Aorta (tissue), 5 donors: ENCODE data around the gene DMPK. TPM values are rescaled to one million over a fixed set of nuclear protein-coding genes. Genes with fewer than 3 reads are reported as not detected.
"Not testable (repeated sequence)": the region's sequence is repeated elsewhere in the genome, so short reads cannot be mapped to it uniquely, and the experiment has no call there.

Source experiments
- ATAC-seq: fragments of 200-7000 bp; cut with Tn5 transposase; one replicate; pipeline ENCODE4 v1.9.1; 2022; ENCODE audit warnings: moderate library complexity; ENCODE audit not compliant: low FRiP score
- DNase-seq, 2 donors: peaks; one replicate each; pipeline ENCODE4 v3.0.0-alpha.2; 2020
- H3K27ac ChIP-seq, 2 donors: one replicate each; pipeline ENCODE4 v1.5.1; 2013; ENCODE audit warnings: low read length in 2 of 2, mild to moderate bottlenecking in 2 of 2, moderate library complexity in 2 of 2, control low read depth in 1 of 2, inconsistent platforms in 1 of 2, low read depth in 1 of 2
- H3K27me3 ChIP-seq, 2 donors: one replicate each; pipeline ENCODE4 v1.6.1; 2013; ENCODE audit warnings: control low read depth in 1 of 2, low read length in 1 of 2, mild to moderate bottlenecking in 1 of 2, moderate library complexity in 1 of 2; ENCODE audit not compliant: insufficient read depth in 2 of 2, control insufficient read depth in 1 of 2
- H3K36me3 ChIP-seq, 2 donors: one replicate each; pipeline ENCODE4 v1.6.1; 2013; ENCODE audit warnings: control low read depth in 1 of 2, low read length in 1 of 2, mild to moderate bottlenecking in 1 of 2; ENCODE audit not compliant: insufficient read depth in 2 of 2, control insufficient read depth in 1 of 2
- H3K4me1 ChIP-seq, 2 donors: one replicate each; pipeline ENCODE4 v1.6.1; 2013; ENCODE audit warnings: low read length in 2 of 2, control low read depth in 1 of 2, mild to moderate bottlenecking in 1 of 2, moderate library complexity in 1 of 2; ENCODE audit not compliant: insufficient read depth in 2 of 2, control insufficient read depth in 1 of 2
- H3K4me3 ChIP-seq, 2 donors: one replicate each; pipeline ENCODE4 v1.5.1; 2013; ENCODE audit warnings: low read length in 2 of 2, control low read depth in 1 of 2, mild to moderate bottlenecking in 1 of 2
- H3K9me3 ChIP-seq: one replicate; pipeline ENCODE4 v1.6.1; 2013; ENCODE audit warnings: mild to moderate bottlenecking, low read length; ENCODE audit not compliant: control insufficient read depth
- WGBS, 2 donors: extraction: QIAGEN DNeasy Blood & Tissue Kit; methylation state at CpG; one replicate each; pipeline ENCODE4 v1.1.7; 2013; 5-methylcytosine and 5-hydroxymethylcytosine counted together
- intact Hi-C, 2 donors: fragments of 100-400 bp; cut with DNase I; formaldehyde crosslinking; loops; one replicate each; pipeline versions ENCODE4 v1.14.2 to v1.15.0; 2022
- polyA plus RNA-seq, 2 donors: library from polyadenylated mRNA; stranded (reverse); fragments of 200-250 nt; gene quantifications; one replicate each; pipeline ENCODE4 v1.2.3, GENCODE V29; 2013
- total RNA-seq, 2 donors: library from RNA; stranded (reverse); fragmentation: NEBNext Ultra II Directional; extraction: Animal tissue kit (Norgen Biotek cat#: 25700); gene quantifications; one replicate each; pipeline ENCODE4 v1.2.1, GENCODE V29; 2021
- donor health status: healthy with polysubstance abuse.
- donor health status: Bipolar disorder and iron deficiency.
- donor health status: DM: no; HTN: no; CAD: no.
- donor health status: DM: no; HTN: no; CAD: no.
- donor health status: DM: yes; HTN: yes; CAD: no.

Gene DMPK
- total and polyA plus RNA-seq, 4 donors, result 139 to 408 (median 185) TPM

GRCh38 chr19:45757695-45758094 lies 24.6 kb downstream of the DMPK start:
- 82 to 85% methylated on average over 9 of the region's 9 CpGs for WGBS, 2 donors
- H3K4me1 ChIP-seq, result no peaks in the 10 kb centered on the region
- ATAC-seq, result no peak
- no peaks in the 10 kb centered on the region for H3K27me3 ChIP-seq
- H3K9me3 ChIP-seq, result no peaks in the 10 kb centered on the region
- H3K27ac ChIP-seq, result no peak overlapping the region
- DNase-seq, result no peak
- intact Hi-C loops, result no loop called here
- H3K4me3 ChIP-seq, result no peak overlapping the region
- no peaks in the 10 kb centered on the region for H3K36me3 ChIP-seq

GRCh38 chr19:45754323-45754722 lies 28.0 kb downstream of the DMPK start:
- Histone ChIP-seq H3K27me3 (no peaks in the 10 kb centered on the region), H3K27ac (no peak overlapping the region), H3K4me3 (no peak overlapping the region), H3K36me3 (no peaks in the 10 kb centered on the region), H3K4me1 (no peaks in the 10 kb centered on the region), H3K9me3 (no peaks in the 10 kb centered on the region)
- ATAC-seq (no peak), DNase-seq (no peak)
- 96% methylated on average over 8 of the region's 8 CpGs for WGBS, 2 donors
- intact Hi-C loops, result no loop called here

GRCh38 chr19:45753548-45753947 lies 28.7 kb downstream of the DMPK start:
- Histone ChIP-seq H3K4me3 (no peak overlapping the region), H3K9me3 (no peaks in the 10 kb centered on the region), H3K27me3 (no peaks in the 10 kb centered on the region), H3K36me3 (no peaks in the 10 kb centered on the region), H3K4me1 (no peaks in the 10 kb centered on the region), H3K27ac (no peak overlapping the region)
- intact Hi-C loops, result no loop called here
- ATAC-seq (no peak), DNase-seq (no peak)
- WGBS, 2 donors, result 71 to 74% methylated on average over 6 of the region's 6 CpGs

DNA sequence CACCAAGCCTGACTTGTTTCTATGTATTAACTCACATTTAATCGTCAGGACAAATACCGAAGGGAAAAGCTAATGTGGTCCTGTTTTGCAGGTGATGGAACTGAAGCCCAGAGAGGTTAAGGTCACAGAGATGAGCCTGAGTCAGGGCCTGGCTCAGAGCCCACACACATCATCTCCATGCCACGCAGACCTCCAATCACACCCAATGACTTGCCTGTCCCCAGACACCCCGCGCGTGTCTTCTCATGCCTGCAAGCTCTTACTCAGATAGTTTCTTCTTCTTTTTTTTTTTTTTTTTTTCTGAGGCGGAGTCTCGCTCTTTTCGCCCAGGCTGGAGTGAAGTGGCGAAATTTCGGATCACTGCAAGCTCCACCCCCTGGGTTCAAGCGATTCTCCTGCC lies 29.7 kb downstream of the DMPK start:
- ATAC-seq, result no peak
- Histone ChIP-seq H3K4me3 (no peak overlapping the region), H3K27ac (no peak overlapping the region), H3K4me1 (no peaks in the 10 kb centered on the region), H3K27me3 (no peaks in the 10 kb centered on the region), H3K36me3 (no peaks in the 10 kb centered on the region), H3K9me3 (no peaks in the 10 kb centered on the region)
- WGBS, 2 donors, result 96 to 98% methylated on average over 11 to 12 of the region's 12 CpGs
- intact Hi-C loops, result no loop called here
- no peak for DNase-seq

- H3K4me3 ChIP-seq, H3K9me3 ChIP-seq, DNase-seq, H3K27me3 ChIP-seq, H3K4me1 ChIP-seq, ATAC-seq, H3K36me3 ChIP-seq, intact Hi-C loops, H3K27ac ChIP-seq: not testable (repeated sequence)
- 90 to 93% methylated on average over 10 of the region's 10 CpGs for WGBS, 2 donors
Observed at GRCh38 chr19:45751483-45751882, 30.8 kb downstream of the DMPK start.

- Histone ChIP-seq H3K36me3 (no peaks in the 10 kb centered on the region), H3K4me3 (no peak overlapping the region), H3K27ac (no peak overlapping the region), H3K9me3 (no peaks in the 10 kb centered on the region), H3K4me1 (no peaks in the 10 kb centered on the region), H3K27me3 (no peaks in the 10 kb centered on the region)
- intact Hi-C loops, result no loop called here
- DNase-seq (no peak), ATAC-seq (no peak)
- WGBS, 2 donors, result 84 to 88% methylated on average over 5 of the region's 5 CpGs
Observed at GRCh38 chr19:45747513-45747912, 34.8 kb downstream of the DMPK start.

GRCh38 chr19:45746866-45747265 lies 35.4 kb downstream of the DMPK start:
- Histone ChIP-seq H3K27ac (no peak overlapping the region), H3K4me1 (no peaks in the 10 kb centered on the region), H3K9me3 (no peaks in the 10 kb centered on the region), H3K36me3 (no peaks in the 10 kb centered on the region), H3K4me3 (no peak overlapping the region), H3K27me3 (no peaks in the 10 kb centered on the region)
- DNase-seq (no peak), ATAC-seq (no peak)
- intact Hi-C loops, result no loop called here
- 58 to 61% methylated on average over 5 of the region's 5 CpGs for WGBS, 2 donors

DNA sequence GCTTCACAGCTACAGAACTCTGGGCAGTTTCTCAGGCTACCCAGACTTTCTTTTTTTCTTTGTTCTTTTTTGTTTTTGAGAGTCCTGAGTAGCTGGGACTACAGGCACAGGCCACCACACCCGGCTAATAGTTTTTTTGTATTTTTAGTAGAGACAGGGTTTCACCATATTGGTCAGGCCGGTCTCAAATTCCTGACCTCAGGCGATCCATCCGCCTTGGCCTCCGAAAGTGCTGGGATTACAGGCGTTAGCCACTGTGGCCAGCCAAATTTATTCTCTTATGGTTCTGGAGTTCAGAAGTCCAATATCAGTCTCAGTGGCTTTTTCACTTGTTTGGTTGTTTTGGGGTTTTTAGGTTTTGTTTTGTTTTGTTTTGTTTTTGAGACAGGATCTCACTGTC lies 36.7 kb downstream of the DMPK start:
- no peaks in the 10 kb centered on the region for H3K4me1 ChIP-seq
- H3K27ac ChIP-seq, result no peak overlapping the region
- no peak for ATAC-seq
- intact Hi-C loops, result no loop called here
- H3K27me3 ChIP-seq, result no peaks in the 10 kb centered on the region
- no peaks in the 10 kb centered on the region for H3K9me3 ChIP-seq
- no peak for DNase-seq
- H3K36me3 ChIP-seq, result no peaks in the 10 kb centered on the region
- 84 to 88% methylated on average over 6 of the region's 6 CpGs for WGBS, 2 donors
- H3K4me3 ChIP-seq, result no peak overlapping the region

DNA sequence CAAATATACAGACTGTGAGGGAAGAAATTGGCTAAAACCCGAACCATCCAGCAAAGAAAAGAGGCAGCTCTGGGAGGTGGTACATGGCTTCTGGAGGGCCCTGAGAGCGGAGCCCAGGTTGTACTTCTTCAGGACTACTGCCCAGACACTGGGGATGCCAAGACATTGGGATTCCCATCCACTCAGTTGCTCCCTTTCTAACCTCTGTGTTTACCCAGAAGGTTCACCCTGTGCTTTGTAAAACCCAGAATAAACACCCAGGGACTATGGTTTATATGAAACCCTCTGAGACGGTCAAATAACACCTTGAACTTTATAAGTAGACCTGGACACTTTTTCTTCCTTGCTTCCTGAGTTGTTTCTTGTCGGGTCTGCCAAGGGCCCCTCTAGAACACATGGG lies 39.3 kb downstream of the DMPK start:
- Histone ChIP-seq H3K4me3 (no peak overlapping the region), H3K27ac (no peak overlapping the region), H3K9me3 (no peaks in the 10 kb centered on the region)

More for the DNA sequence above, 39.3 kb downstream of the DMPK start:
- no peak for DNase-seq
- Histone ChIP-seq H3K27me3 (no peaks in the 10 kb centered on the region), H3K36me3 (no peaks in the 10 kb centered on the region), H3K4me1 (no peaks in the 10 kb centered on the region)
- intact Hi-C loops, result no loop called here
- WGBS, 2 donors, result 69 to 77% methylated on average over 4 of the region's 4 CpGs
- ATAC-seq, result no peak
